Keratinocyte (primary cell): ENCODE measurements around the gene KIF3A. TPM values are rescaled to one million over a fixed set of nuclear protein-coding genes. Genes with fewer than 3 reads are reported as not detected.

ENCODE experiments used
- DNase-seq: peaks from one replicate; pipeline ENCODE4 v3.0.0-alpha.2; 2011; ENCODE audit warnings: low read depth, missing footprints, low spot score
- FAIRE-seq: peaks from 2 replicates; lab custom pipeline; 2011; peaks lifted over from hg19 to GRCh38; lab: Jason Lieb, UNC
- H2AFZ ChIP-seq: 2 replicates; pipeline ENCODE4 v1.6.0; 2012; ENCODE audit warnings: low read length, control low read depth, inconsistent platforms; ENCODE audit not compliant: control insufficient read depth
- H3K27ac ChIP-seq: 2 replicates; pipeline ENCODE4 v1.5.1; 2011; ENCODE audit warnings: low read length; ENCODE audit not compliant: control insufficient read depth, insufficient read depth
- H3K27me3 ChIP-seq: 3 replicates; pipeline ENCODE4 v1.6.0; 2011; ENCODE audit warnings: low read length; ENCODE audit not compliant: control insufficient read depth, insufficient read depth; ENCODE audit errors: extremely low read depth
- H3K36me3 ChIP-seq, 2 experiments: 2 replicates in 1 of 2; 3 replicates in 1 of 2; pipeline ENCODE4 v1.5.1; 2011; ENCODE audit warnings: low read length in 2 of 2, mild to moderate bottlenecking in 1 of 2; ENCODE audit not compliant: control insufficient read depth in 2 of 2, insufficient read depth in 2 of 2; ENCODE audit errors: extremely low read depth in 1 of 2
- H3K4me1 ChIP-seq: 3 replicates; pipeline ENCODE4 v1.5.1; 2011; ENCODE audit warnings: low read length; ENCODE audit not compliant: control insufficient read depth, insufficient read depth; ENCODE audit errors: extremely low read depth
- H3K4me2 ChIP-seq: 3 replicates; pipeline ENCODE4 v1.6.0; 2011; ENCODE audit warnings: low read depth, low read length; ENCODE audit not compliant: control insufficient read depth, insufficient read depth; ENCODE audit errors: extremely low read depth
- H3K4me3 ChIP-seq, 3 experiments: fragments of 200-600 bp in 1 of 3; sonication (generic) in 1 of 3; 2 replicates in 2 of 3; 3 replicates in 1 of 3; pipeline ENCODE4 v1.5.1; 2011 to 2016; ENCODE audit warnings: low read length in 3 of 3, mild to moderate bottlenecking in 3 of 3, control low read depth in 2 of 3, inconsistent platforms in 1 of 3, low read depth in 1 of 3, mixed read lengths in 1 of 3, mixed run types in 1 of 3, moderate library complexity in 1 of 3; ENCODE audit not compliant: control insufficient read depth in 2 of 3, insufficient read depth in 2 of 3; ENCODE audit errors: extremely low read depth in 1 of 3
- H3K79me2 ChIP-seq: 2 replicates; pipeline ENCODE4 v1.6.0; 2012; ENCODE audit warnings: low read length; ENCODE audit not compliant: control insufficient read depth, insufficient read depth
- H3K9ac ChIP-seq: 3 replicates; pipeline ENCODE4 v1.6.0; 2011; ENCODE audit warnings: low read length; ENCODE audit not compliant: control insufficient read depth, insufficient read depth; ENCODE audit errors: extremely low read depth
- H3K9me1 ChIP-seq: 3 replicates; pipeline ENCODE4 v1.6.0; 2011; ENCODE audit warnings: low read length; ENCODE audit not compliant: control insufficient read depth, insufficient read depth; ENCODE audit errors: extremely low read depth
- H3K9me3 ChIP-seq: 2 replicates; pipeline ENCODE4 v1.5.1; 2012; ENCODE audit warnings: low read depth, low read length; ENCODE audit not compliant: control insufficient read depth
- H4K20me1 ChIP-seq: 3 replicates; pipeline ENCODE4 v1.6.0; 2011; ENCODE audit warnings: low read length; ENCODE audit not compliant: control insufficient read depth, insufficient read depth; ENCODE audit errors: extremely low read depth
- CTCF ChIP-seq, 3 experiments: IDR thresholded peaks in 1 of 3; conservative IDR thresholded peaks in 1 of 3; optimal IDR thresholded peaks in 1 of 3; 2 replicates in 2 of 3; 3 replicates in 1 of 3; pipeline versions ENCODE3 to v1.5.1; 2011; ENCODE audit warnings: low read length in 3 of 3, mild to moderate bottlenecking in 3 of 3, moderate library complexity in 2 of 3, control low read depth in 1 of 3, inconsistent platforms in 1 of 3; ENCODE audit not compliant: insufficient read depth in 2 of 3; ENCODE audit errors: extremely low read depth in 1 of 3
- EZH2 ChIP-seq: IDR thresholded peaks from one replicate; pipeline ENCODE4 v1.6.1; 2012; ENCODE audit warnings: inconsistent platforms, mild to moderate bottlenecking, low read length, moderate library complexity
- dilution Hi-C: fragments of 300-500 bp; cut with MboI; formaldehyde crosslinking; loops from one replicate; pipeline ENCODE4 v1.7.0; 2020; ENCODE audit warnings: low sequenced_read_pairs; ENCODE audit not compliant: extremely low pct_ligation_motif_present
- polyA plus RNA-seq, 5 experiments: library from polyadenylated mRNA; depleted of rRNA in 3 of 5; stranded (reverse) in 3 of 5; stranded (forward) in 1 of 5; unstranded in 1 of 5; fragments of >200 nt; gene quantifications; 1 replicate in 1 of 5; 2 replicates in 3 of 5; 3 replicates in 1 of 5; pipeline versions ENCODE4 v1.2.1 to v1.2.3, GENCODE V29; 2011 to 2012; ENCODE audit warnings: missing spikeins in 2 of 5, low read depth in 1 of 5, low replicate concordance in 1 of 5

Gene KIF3A
- polyA plus RNA-seq, 1 donor (not counting 4 experiments of a cell fraction or from before 2014, with no cell fraction given), result 15.4 TPM

- FAIRE-seq (no peak), DNase-seq (no peak)
- H3K4me3 ChIP-seq, result no peak overlapping the region
- no peaks in the 10 kb centered on the region for H4K20me1 ChIP-seq
- H3K9ac ChIP-seq, result no peak overlapping the region
- TF ChIP-seq EZH2 (no peak), CTCF (optimal IDR thresholded peaks at IDR 0.05 in 1 of 3, IDR thresholded peaks at IDR 0.05 in 1 of 3, conservative IDR thresholded peaks at IDR 0.05 in 1 of 3; ENCODE audit: extremely low read depth in 1 of 3, insufficient read depth in 2 of 3, low read length in 3 of 3) (no peak)
- no peaks in the 10 kb centered on the region for H3K79me2 ChIP-seq
- H3K9me1 ChIP-seq, result no peaks in the 10 kb centered on the region
- no peaks in the 10 kb centered on the region for H3K27me3 ChIP-seq
- H3K9me3 ChIP-seq, result no peaks in the 10 kb centered on the region
- dilution Hi-C loops, result no loop called here
- H2AFZ ChIP-seq, result no peak overlapping the region
- peaks cover 16% of the 10 kb centered on the region for H3K4me1 ChIP-seq
- H3K36me3 ChIP-seq, result no peaks in the 10 kb centered on the region
- H3K4me2 ChIP-seq, result no peak overlapping the region
- H3K27ac ChIP-seq, result no peak overlapping the region
These were observed 48.5 kb upstream of the KIF3A start for GRCh38 chr5:132785864-132786263.

GRCh38 chr5:132785365-132785764 lies 48.0 kb upstream of the KIF3A start:
- Histone ChIP-seq H3K27ac (no peak overlapping the region), H3K9ac (no peak overlapping the region), H3K27me3 (no peaks in the 10 kb centered on the region), H2AFZ (no peak overlapping the region), H3K4me3 (no peak overlapping the region), H3K79me2 (no peaks in the 10 kb centered on the region), H3K4me2 (no peak overlapping the region), H3K4me1 (peaks cover 16% of the 10 kb centered on the region), H3K9me1 (no peaks in the 10 kb centered on the region), H3K9me3 (no peaks in the 10 kb centered on the region), H4K20me1 (no peaks in the 10 kb centered on the region), H3K36me3 (no peaks in the 10 kb centered on the region)
- dilution Hi-C loops, result no loop called here
- DNase-seq (no peak), FAIRE-seq (no peak)
- TF ChIP-seq CTCF (optimal IDR thresholded peaks at IDR 0.05 in 1 of 3, IDR thresholded peaks at IDR 0.05 in 1 of 3, conservative IDR thresholded peaks at IDR 0.05 in 1 of 3; ENCODE audit: extremely low read depth in 1 of 3, insufficient read depth in 2 of 3, low read length in 3 of 3) (no peak), EZH2 (no peak)
